Endodermal cell (in vitro differentiated cells): ENCODE data around the gene TIAM1. TPM values are rescaled to one million over a fixed set of nuclear protein-coding genes. Genes with fewer than 3 reads are reported as not detected.

Experiments used
- DNase-seq: peaks from one replicate; pipeline ENCODE4 v3.0.0-alpha.2; 2017
- H3K27ac ChIP-seq: 2 replicates; pipeline ENCODE4 v1.5.1; 2013; ENCODE audit warnings: mild to moderate bottlenecking, low read depth, low read length, moderate library complexity
- H3K27me3 ChIP-seq: 2 replicates; pipeline ENCODE4 v1.6.1; 2013; ENCODE audit warnings: mild to moderate bottlenecking, low read length, moderate library complexity; ENCODE audit not compliant: insufficient read depth, control insufficient read depth, poor library complexity, severe bottlenecking
- H3K36me3 ChIP-seq: 2 replicates; pipeline ENCODE4 v1.7.0; 2013; ENCODE audit warnings: mild to moderate bottlenecking, low read length, moderate library complexity; ENCODE audit not compliant: control insufficient read depth, insufficient read depth
- H3K4me1 ChIP-seq: one replicate; pipeline ENCODE4 v1.7.0; 2013; ENCODE audit warnings: low read length; ENCODE audit not compliant: control insufficient read depth, insufficient read depth
- H3K4me3 ChIP-seq: 2 replicates; pipeline ENCODE4 v1.5.1; 2013; ENCODE audit warnings: mild to moderate bottlenecking, low read length, moderate library complexity
- H3K9ac ChIP-seq: 2 replicates; pipeline ENCODE4 v1.6.1; 2013; ENCODE audit warnings: mild to moderate bottlenecking, low read length, moderate library complexity; ENCODE audit not compliant: poor library complexity, severe bottlenecking; ENCODE audit errors: extremely low read depth
- H3K9me3 ChIP-seq: 2 replicates; pipeline ENCODE4 v1.6.1; 2013; ENCODE audit warnings: mild to moderate bottlenecking, low read length, moderate library complexity; ENCODE audit not compliant: control insufficient read depth
- H3K27ac Mint-ChIP-seq: 2 replicates; pipeline ENCODE4 v1.8.0; 2020; ENCODE audit warnings: mixed read lengths
- H3K27me3 Mint-ChIP-seq: 2 replicates; pipeline ENCODE4 v1.8.0; 2021; ENCODE audit warnings: mild to moderate bottlenecking, mixed read lengths; ENCODE audit not compliant: insufficient read depth
- H3K36me3 Mint-ChIP-seq: 2 replicates; pipeline ENCODE4 v1.8.0; 2020; ENCODE audit warnings: low read depth, mixed read lengths
- H3K4me1 Mint-ChIP-seq: 2 replicates; pipeline ENCODE4 v1.8.0; 2020; ENCODE audit warnings: mixed read lengths
- H3K4me3 Mint-ChIP-seq: 2 replicates; pipeline ENCODE4 v1.8.0; 2020; ENCODE audit warnings: mild to moderate bottlenecking, moderate library complexity, mixed read lengths
- H3K9me3 Mint-ChIP-seq: 2 replicates; pipeline ENCODE4 v1.8.0; 2020; ENCODE audit warnings: mild to moderate bottlenecking, mixed read lengths
- CTCF ChIP-seq: fragments of 200-600 bp; sonication (generic); conservative IDR thresholded peaks from 2 replicates; pipeline ENCODE4 v1.5.0; 2021; ENCODE audit warnings: antibody characterized with exemption, mild to moderate bottlenecking
- WGBS, 2 experiments: methylation state at CpG; one replicate each; pipeline versions ENCODE4 v1.1.5 to v1.1.7; 2013; ENCODE audit warnings: missing lambda C conversion rate in 2 of 2, mixed read lengths in 1 of 2; ENCODE audit not compliant: insufficient coverage in 1 of 2, insufficient read length in 1 of 2; 5-methylcytosine and 5-hydroxymethylcytosine counted together
- total RNA-seq, 2 donors: library from RNA; stranded (reverse); fragmentation: NEBNext Ultra II Directional in 1 of 2; extraction: Animal tissue kit (Norgen Biotek cat#: 25700) in 1 of 2; gene quantifications; 2 replicates in 1 of 2; 3 replicates in 1 of 2; pipeline ENCODE4 v1.2.1, GENCODE V29; 2021

The TIAM1 gene
- total RNA-seq, 2 donors from 2014 or later, result 29.4 to 33.3 TPM

- Mint-ChIP-seq H3K9me3 (peaks cover 15% of the 10 kb centered on the region), H3K27me3 (no peaks in the 10 kb centered on the region), H3K27ac (no peak overlapping the region), H3K36me3 (peaks cover 22% of the 10 kb centered on the region), H3K4me1 (no peaks in the 10 kb centered on the region), H3K4me3 (no peak overlapping the region)
- no peak for TF ChIP-seq CTCF
- 93 to 95% methylated on average over 7 to 13 of the region's 14 CpGs for WGBS, 2 experiments
- H3K4me1 ChIP-seq, result no peaks in the 10 kb centered on the region
- H3K4me3 ChIP-seq, result no peak overlapping the region
- no peaks in the 10 kb centered on the region for H3K27me3 ChIP-seq
- H3K9me3 ChIP-seq, result peaks cover 15% of the 10 kb centered on the region
- no peak for DNase-seq
- H3K9ac ChIP-seq, result no peak overlapping the region
- H3K36me3 ChIP-seq, result peaks cover 5% of the 10 kb centered on the region
- H3K27ac ChIP-seq, result no peak overlapping the region
Measured at GRCh38 chr21:31326522-31327242, 17.4 kb downstream of the TIAM1 start.

GRCh38 chr21:31318971-31319370 is 25.1 kb downstream of the TIAM1 start:
- Histone ChIP-seq H3K9ac (no peak overlapping the region), H3K27ac (no peak overlapping the region), H3K9me3 (no peaks in the 10 kb centered on the region), H3K4me3 (no peak overlapping the region), H3K36me3 (no peaks in the 10 kb centered on the region), H3K4me1 (peaks cover 8% of the 10 kb centered on the region), H3K27me3 (no peaks in the 10 kb centered on the region)
- 94 to 100% methylated on average over 2 of the region's 2 CpGs for whole genome bisulfite sequencing, 2 experiments
- no peaks in the 10 kb centered on the region for H3K9me3 Mint-ChIP-seq
- TF ChIP-seq CTCF, result no peak
- H3K27me3 Mint-ChIP-seq, result no peaks in the 10 kb centered on the region
- H3K36me3 Mint-ChIP-seq, result peaks cover 2% of the 10 kb centered on the region
- H3K4me1 Mint-ChIP-seq, result peaks cover 18% of the 10 kb centered on the region
- DNase-seq, result no peak
- H3K4me3 Mint-ChIP-seq, result no peak overlapping the region
- H3K27ac Mint-ChIP-seq, result peak overlapping the region; percentile 20

- Mint-ChIP-seq H3K27me3 (no peaks in the 10 kb centered on the region), H3K9me3 (no peaks in the 10 kb centered on the region), H3K36me3 (peaks cover 2% of the 10 kb centered on the region), H3K27ac (no peak overlapping the region), H3K4me1 (peaks cover 18% of the 10 kb centered on the region), H3K4me3 (no peak overlapping the region)
- H3K36me3 ChIP-seq, result no peaks in the 10 kb centered on the region
- TF ChIP-seq CTCF, result no peak
- DNase-seq, result no peak
- H3K4me1 ChIP-seq, result peaks cover 8% of the 10 kb centered on the region
- no peaks in the 10 kb centered on the region for H3K27me3 ChIP-seq
- no peak overlapping the region for H3K27ac ChIP-seq
- H3K4me3 ChIP-seq, result no peak overlapping the region
- H3K9me3 ChIP-seq, result no peaks in the 10 kb centered on the region
- WGBS, 2 experiments, result 95% methylated on average over 1 of the region's 1 CpG; no CpG with 5 or more reads in 1 of the 2 experiments
- no peak overlapping the region for H3K9ac ChIP-seq
Measured at GRCh38 chr21:31317688-31318087, 26.4 kb downstream of the TIAM1 start.
